Dermis blood vessel endothelial cell (primary cell): ENCODE results near the gene STAB2. TPM values are rescaled to one million over a fixed set of nuclear protein-coding genes. Genes with fewer than 3 reads are reported as not detected.

Experiments
- DNase-seq: peaks from one replicate; pipeline ENCODE4 v3.0.0; 2010
- total RNA-seq: library from RNA; depleted of rRNA; stranded (reverse); fragments of >200 nt; gene quantifications from 2 replicates; pipeline ENCODE4 v1.2.3, GENCODE V29; 2014

The STAB2 gene
- total RNA-seq, 1 donor from 2014 or later: 3.7 TPM

- DNase-seq: no peak
These were observed 168.4 kb downstream of the STAB2 start for GRCh38 chr12:103755425-103755824.

DNA sequence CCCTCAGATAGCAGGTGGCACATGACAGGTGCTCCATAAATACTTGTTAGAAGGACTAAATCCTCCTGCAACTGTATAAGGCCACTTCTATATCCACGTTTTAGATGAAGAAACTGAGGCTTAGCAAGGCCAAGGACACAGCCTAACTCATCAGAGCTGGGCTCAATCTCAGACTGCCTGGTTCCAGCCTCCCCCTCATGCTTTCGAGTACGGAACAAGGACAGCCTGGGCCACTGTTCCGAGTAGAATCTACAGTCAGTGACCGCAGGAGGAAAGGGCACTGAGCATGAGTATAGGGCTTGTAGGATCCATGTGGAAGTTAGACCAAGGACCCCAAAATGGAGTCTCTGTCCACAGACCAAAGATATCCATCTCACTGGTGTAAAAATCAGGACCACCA lies 169.4 kb downstream of the STAB2 start:
- DNase-seq: no peak

- no peak for DNase-seq
These were observed 170.2 kb downstream of the STAB2 start for GRCh38 chr12:103757248-103757647.

DNA sequence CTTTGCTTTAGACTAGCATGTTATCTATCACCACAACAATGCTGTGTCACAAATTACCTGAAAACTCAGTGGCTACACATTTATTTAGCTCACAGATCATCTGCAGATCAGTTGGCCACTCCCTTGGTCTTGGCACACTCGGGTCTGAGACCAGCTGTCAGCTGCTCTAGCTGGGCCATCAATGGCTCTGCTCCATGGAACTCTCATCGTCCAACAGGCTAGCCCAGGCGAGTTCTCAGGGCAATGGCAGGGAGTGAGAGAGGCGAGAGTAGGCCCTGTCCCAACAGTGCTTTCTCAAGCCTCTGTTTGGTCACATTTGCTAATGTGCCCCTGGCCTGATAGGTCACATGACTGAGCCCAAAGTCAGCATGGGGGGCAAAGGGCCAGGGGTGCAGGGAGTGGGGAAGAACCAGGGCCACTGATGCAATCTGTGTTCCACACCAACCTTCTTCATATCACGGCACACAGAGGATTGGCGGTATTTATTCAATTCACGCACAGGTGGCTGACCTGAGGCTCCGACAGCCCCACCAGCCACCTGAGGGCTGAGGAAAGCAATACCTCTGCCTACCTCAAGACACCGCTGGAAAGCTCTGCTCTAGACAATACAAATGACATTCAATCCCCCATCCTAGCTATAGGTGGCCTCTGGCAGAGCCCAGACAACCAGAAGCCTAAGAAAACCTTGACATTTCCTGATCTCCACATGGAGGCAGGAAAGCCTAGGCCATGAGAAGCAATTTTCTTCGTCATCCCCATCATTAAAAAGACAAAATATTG lies 171.4 kb downstream of the STAB2 start:
- DNase-seq: no peak

DNA sequence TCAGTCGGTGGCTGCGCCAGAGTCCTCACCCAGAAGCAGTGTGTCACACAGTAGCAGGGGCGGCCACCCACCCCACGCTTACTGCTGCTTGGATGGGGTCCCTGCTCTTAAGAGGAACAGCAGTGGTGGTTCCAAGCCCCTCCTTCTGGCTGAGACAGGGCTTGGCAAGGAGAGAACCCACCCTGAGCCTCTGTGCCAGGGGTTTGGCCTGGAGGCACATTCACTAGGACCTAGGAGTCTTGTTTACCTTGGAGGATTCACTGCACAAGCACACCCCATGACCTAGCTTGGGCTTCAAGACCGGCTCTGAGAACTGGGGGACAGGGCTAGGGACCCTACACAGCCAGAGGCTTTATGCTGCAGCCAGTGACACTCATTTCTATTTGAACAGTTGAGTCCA lies 175.4 kb downstream of the STAB2 start:
- no peak for DNase-seq

DNA sequence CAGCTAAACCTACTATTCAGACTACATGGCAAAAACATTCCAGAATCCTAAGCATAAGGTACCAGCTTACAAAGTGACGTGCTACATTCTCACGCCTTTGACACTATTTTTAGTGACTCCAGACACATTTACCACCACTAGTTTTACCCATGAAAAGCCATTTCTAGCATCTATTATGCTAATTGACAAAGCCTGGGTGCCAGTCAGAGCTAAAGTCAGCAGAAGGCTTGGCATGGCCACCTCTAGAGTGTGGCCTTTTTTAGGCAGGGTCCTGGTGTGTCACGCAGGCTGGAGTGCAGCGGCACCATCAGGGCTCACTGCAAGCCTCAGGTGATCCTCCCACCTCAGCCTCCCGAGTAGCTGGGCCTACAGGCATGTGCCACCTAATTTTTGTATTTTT lies 178.2 kb downstream of the STAB2 start:
- DNase-seq: no peak

DNA sequence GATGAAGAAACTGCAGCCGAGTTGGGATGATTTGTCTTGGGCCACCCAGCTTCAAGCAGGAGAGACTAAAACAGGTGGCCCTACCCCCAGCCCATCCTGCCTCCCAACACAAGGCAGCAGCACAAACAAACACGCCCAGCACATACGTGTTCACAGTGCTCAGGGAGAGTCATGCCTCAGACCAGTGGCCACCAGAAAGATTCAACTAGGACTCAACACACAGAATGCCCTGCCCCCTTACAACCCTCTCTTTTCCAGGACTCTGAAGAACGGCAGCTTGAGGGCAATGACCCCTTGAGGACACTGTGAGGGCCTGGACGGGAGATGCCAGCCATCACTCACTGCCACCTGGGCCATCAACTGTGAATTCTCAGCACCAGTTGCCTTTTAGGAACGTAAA lies 179.0 kb downstream of the STAB2 start:
- no peak for DNase-seq

DNA sequence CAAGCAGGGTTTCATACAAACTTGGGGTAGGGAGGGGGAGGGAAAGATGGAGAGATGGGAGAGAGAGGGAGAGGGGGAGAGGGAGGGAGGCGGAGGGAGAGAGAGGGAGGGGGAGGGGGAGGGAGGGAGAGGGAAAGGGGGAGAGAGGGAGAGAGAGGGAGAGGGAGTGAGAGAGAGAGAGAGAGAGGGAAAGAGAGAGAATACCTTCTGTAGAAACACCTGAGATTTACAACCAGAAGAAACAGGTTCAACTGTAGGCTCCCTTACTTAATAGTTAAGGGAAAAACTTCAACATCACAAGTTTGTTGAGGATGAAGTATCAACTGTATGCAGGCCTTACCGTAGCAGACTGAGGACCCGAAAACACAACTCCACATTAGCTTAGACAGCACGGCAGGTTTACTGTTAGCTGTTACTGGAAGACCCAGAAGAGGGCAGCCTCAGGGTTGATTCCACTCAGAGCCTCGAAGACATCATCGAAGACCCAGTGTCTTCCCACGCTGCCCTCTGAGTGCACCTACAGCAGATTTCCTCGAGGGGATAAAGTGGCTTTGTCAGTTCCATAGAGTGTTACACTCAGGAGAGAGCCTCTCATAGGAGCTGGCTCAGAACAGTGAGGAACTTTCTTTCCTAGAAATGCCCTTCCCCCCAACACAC lies 181.5 kb downstream of the STAB2 start:
- no peak for DNase-seq

GRCh38 chr12:103769240-103769945 lies 182.3 kb downstream of the STAB2 start:
- no peak for DNase-seq

- DNase-seq: peak; percentile 73
These were observed 184.4 kb downstream of the STAB2 start for GRCh38 chr12:103771466-103771865.

- no peak for DNase-seq
These were observed 185.5 kb downstream of the STAB2 start for GRCh38 chr12:103772367-103773108.

GRCh38 chr12:103773109-103773910 lies 186.2 kb downstream of the STAB2 start:
- DNase-seq: no peak

- no peak for DNase-seq
These were observed 188.0 kb downstream of the STAB2 start for GRCh38 chr12:103774977-103775560.

GRCh38 chr12:103778781-103779180 lies 191.7 kb downstream of the STAB2 start:
- DNase-seq: no peak

DNA sequence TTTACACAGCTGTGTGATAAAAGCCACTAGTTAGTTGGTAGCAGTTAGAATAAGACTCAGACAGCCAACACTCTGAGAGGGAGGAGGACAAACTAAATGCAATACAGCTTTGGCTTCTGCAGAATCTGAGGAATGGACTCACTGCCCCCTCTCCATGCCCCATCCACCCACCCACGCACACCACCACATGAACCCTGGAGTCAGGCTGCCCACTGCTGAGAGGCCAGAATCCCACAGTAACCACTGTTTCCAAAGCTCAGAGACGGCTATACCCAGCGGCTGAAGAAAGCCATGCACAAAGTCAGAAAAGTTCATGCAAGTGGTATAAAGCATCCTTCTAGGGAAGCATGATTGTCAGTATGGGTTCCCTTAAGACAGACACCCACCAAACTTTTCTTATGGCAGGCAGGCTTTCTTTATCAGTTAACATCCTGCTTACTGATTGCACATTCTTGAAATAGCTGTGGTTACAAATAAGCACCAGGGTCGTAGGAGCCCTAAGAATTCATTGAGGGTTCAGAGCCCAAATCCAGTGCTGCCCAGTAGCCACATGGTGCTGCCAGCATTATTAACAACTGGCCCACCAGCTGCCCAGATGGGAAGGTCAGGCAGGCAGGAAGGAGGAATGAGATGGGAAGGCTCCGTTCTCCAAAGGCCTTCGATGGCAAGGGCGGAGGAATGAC lies 192.5 kb downstream of the STAB2 start:
- DNase-seq: no peak

DNA sequence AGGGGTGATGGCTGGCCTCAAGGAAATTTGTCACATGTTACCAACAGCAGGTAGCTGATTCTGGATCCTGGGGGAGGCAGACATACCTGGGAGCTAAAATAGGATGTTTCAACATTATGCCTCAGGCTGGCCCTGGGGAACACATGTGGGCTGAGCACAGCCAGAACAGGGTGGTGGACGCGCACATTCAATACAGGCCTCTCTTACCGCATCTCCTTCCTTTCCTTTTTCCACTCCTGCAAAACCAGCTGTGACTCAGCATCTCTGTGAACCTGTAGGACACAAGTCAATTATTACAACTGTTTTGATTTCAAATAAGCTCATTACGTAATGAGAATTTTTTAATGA lies 193.0 kb downstream of the STAB2 start:
- no peak for DNase-seq

GRCh38 chr12:103780992-103781391 lies 193.9 kb downstream of the STAB2 start:
- DNase-seq: no peak

GRCh38 chr12:103782399-103782798 lies 195.3 kb downstream of the STAB2 start:
- no peak for DNase-seq

- no peak for DNase-seq
These were observed 196.9 kb downstream of the STAB2 start for GRCh38 chr12:103783744-103784664.
